Measurements from ENCODE around the gene PFKFB2. TPM values are rescaled to one million over a fixed set of nuclear protein-coding genes. Genes with fewer than 3 reads are reported as not detected.

The PFKFB2 gene
- total RNA-seq, 1 donor from 2014 or later = 10.1 TPM

GRCh38 chr1:207070811-207071210 is 17.7 kb downstream of the PFKFB2 start:
- Mint-ChIP-seq H3K27me3 (no peaks in the 10 kb centered on the region), H3K9me3 (no peaks in the 10 kb centered on the region), H3K4me1 (peaks cover 22% of the 10 kb centered on the region), H3K4me3 (no peak overlapping the region), H3K36me3 (ENCODE audit: low read depth) (peaks cover 57% of the 10 kb centered on the region), H3K27ac (no peak overlapping the region)
- intact Hi-C loops (cut with micrococcal nuclease) = no loop called here
- ATAC-seq (ENCODE audit: low read depth) (no peak), DNase-seq (no peak)
- ChIA-PET POLR2A (interaction anchor here (1.6 kb wide), 1 partner anchor 18 kb away, joined by 9 read pairs; the partner anchor contains the start of gene PFKFB2), CTCF (interaction anchor here (0.7 to 2.9 kb wide), 3 partner anchors 13 to 335 kb away, joined by 4 to 9 read pairs (median 5); no protein-coding TSS in a partner anchor)
- TF ChIP-seq CTCF (IDR thresholded peaks at IDR 0.05) = no peak

- H3K36me3 Mint-ChIP-seq (ENCODE audit: low read depth) = peaks cover 54% of the 10 kb centered on the region
- peaks cover 22% of the 10 kb centered on the region for H3K4me1 Mint-ChIP-seq
- no peak for ATAC-seq (ENCODE audit: low read depth)
- no peaks in the 10 kb centered on the region for H3K27me3 Mint-ChIP-seq
- POLR2A ChIA-PET = interaction anchor here (1.6 kb wide), 1 partner anchor 18 kb away, joined by 9 read pairs; the partner anchor contains the start of gene PFKFB2
- no peak for DNase-seq
- no peak for TF ChIP-seq CTCF (IDR thresholded peaks at IDR 0.05)
- intact Hi-C loops (cut with micrococcal nuclease) = no loop called here
- H3K4me3 Mint-ChIP-seq = no peak overlapping the region
- no peaks in the 10 kb centered on the region for H3K9me3 Mint-ChIP-seq
- CTCF ChIA-PET = interaction anchor here (0.7 to 2.9 kb wide), 3 partner anchors 13 to 334 kb away, joined by 4 to 9 read pairs (median 5); no protein-coding TSS in a partner anchor
- no peak overlapping the region for H3K27ac Mint-ChIP-seq
These were observed 18.4 kb downstream of the PFKFB2 start for GRCh38 chr1:207071426-207071825.

- H3K27ac Mint-ChIP-seq = no peak overlapping the region
- no peak for TF ChIP-seq CTCF (IDR thresholded peaks at IDR 0.05)
- H3K36me3 Mint-ChIP-seq (ENCODE audit: low read depth) = peaks cover 51% of the 10 kb centered on the region
- H3K27me3 Mint-ChIP-seq = no peaks in the 10 kb centered on the region
- H3K4me1 Mint-ChIP-seq = peaks cover 22% of the 10 kb centered on the region
- DNase-seq = no peak
- no peak overlapping the region for H3K4me3 Mint-ChIP-seq
- ChIA-PET CTCF (interaction anchor here (1.7 kb wide), 1 partner anchor 12 kb away, joined by 5 read pairs; no protein-coding TSS in a partner anchor), POLR2A (interaction anchor here (1.6 kb wide), 1 partner anchor 19 kb away, joined by 9 read pairs; the partner anchor contains the start of gene PFKFB2)
- ATAC-seq (ENCODE audit: low read depth) = no peak
- intact Hi-C loops (cut with micrococcal nuclease) = no loop called here
- no peaks in the 10 kb centered on the region for H3K9me3 Mint-ChIP-seq
These were observed 19.2 kb downstream of the PFKFB2 start for GRCh38 chr1:207072233-207072632.

- Mint-ChIP-seq H3K27me3 (no peaks in the 10 kb centered on the region), H3K27ac (no peak overlapping the region), H3K4me3 (no peak overlapping the region), H3K4me1 (peaks cover 21% of the 10 kb centered on the region), H3K36me3 (ENCODE audit: low read depth) (peaks cover 35% of the 10 kb centered on the region), H3K9me3 (no peaks in the 10 kb centered on the region)
- intact Hi-C loops (cut with micrococcal nuclease) = no loop called here
- no peak for DNase-seq
- TF ChIP-seq CTCF (IDR thresholded peaks at IDR 0.05) = no peak
- POLR2A ChIA-PET = no interaction called here
- CTCF ChIA-PET = interaction anchor here (1.2 to 14.6 kb wide), 4 partner anchors 10 to 426 kb away, joined by 3 to 174 read pairs (median 15); partner anchors contain the start of genes CR1 and PFKFB2
- no peak for ATAC-seq (ENCODE audit: low read depth)
These were observed 21.1 kb downstream of the PFKFB2 start for GRCh38 chr1:207073906-207074820.

Measured in activated B cell treated with CpG ODN at 0.5 μM for 24 hours (primary cell).